Astrocyte (in vitro differentiated cells and primary cell): ENCODE measurements around the gene ENPP6.

Experiments used
- EZH2 ChIP-seq: IDR thresholded peaks from 2 replicates; pipeline ENCODE4 v1.6.1; 2012; ENCODE audit warnings: mild to moderate bottlenecking, low read length, inconsistent platforms; ENCODE audit not compliant: insufficient read depth
- TF ChIP-seq, protein P1 (sequence below): IDR thresholded peaks from 2 replicates; pipeline ENCODE4 v1.5.1; 2011; ENCODE audit warnings: low read depth, mild to moderate bottlenecking, inconsistent platforms, low read length, moderate library complexity; ENCODE audit not compliant: insufficient read depth

DNA sequence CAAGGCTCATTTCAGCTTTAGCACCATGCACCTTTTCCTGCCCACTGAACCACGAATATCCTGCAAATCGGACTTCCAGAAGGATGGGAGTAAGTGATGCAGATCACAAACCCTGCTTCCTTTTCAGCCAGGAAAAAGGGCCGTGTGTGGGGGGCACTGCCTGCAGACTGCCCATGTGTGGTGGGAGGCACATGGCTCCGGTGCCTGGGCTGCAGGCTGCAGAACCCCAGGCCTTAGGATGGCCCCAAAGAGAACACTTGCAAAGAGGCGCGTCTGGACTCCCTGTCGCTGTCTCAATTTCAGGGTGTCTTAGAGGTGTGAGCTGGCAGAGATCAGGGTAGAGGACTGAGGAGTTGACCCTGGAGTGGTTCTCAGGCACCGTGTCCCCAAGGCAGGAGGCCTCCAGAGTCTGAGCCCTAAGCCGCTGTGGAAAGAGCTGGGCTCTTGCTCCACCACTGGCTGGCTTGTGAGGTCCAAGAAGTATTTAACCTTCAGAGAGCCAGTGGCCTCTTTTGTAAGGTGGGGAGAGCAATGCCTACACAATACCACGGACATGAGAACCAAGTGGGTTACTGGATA, 97.0 kb downstream of the ENPP6 start:
- TF ChIP-seq EZH2, result no peak
- TF ChIP-seq, protein P1, sequence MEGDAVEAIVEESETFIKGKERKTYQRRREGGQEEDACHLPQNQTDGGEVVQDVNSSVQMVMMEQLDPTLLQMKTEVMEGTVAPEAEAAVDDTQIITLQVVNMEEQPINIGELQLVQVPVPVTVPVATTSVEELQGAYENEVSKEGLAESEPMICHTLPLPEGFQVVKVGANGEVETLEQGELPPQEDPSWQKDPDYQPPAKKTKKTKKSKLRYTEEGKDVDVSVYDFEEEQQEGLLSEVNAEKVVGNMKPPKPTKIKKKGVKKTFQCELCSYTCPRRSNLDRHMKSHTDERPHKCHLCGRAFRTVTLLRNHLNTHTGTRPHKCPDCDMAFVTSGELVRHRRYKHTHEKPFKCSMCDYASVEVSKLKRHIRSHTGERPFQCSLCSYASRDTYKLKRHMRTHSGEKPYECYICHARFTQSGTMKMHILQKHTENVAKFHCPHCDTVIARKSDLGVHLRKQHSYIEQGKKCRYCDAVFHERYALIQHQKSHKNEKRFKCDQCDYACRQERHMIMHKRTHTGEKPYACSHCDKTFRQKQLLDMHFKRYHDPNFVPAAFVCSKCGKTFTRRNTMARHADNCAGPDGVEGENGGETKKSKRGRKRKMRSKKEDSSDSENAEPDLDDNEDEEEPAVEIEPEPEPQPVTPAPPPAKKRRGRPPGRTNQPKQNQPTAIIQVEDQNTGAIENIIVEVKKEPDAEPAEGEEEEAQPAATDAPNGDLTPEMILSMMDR, result no peak
